PC-9 (cell line): Measurements from ENCODE around the gene RYR2.

Source experiments
- EZH2 ChIP-seq: fragments of 200-600 bp; sonication (generic); IDR thresholded peaks from 2 replicates; pipeline ENCODE4 v1.8.0; 2017; ENCODE audit warnings: antibody characterized with exemption, low read depth
- TF ChIP-seq, protein P1 (sequence below): fragments of 200-600 bp; sonication (generic); conservative IDR thresholded peaks from 2 replicates; pipeline ENCODE4 v1.6.1; 2017; ENCODE audit warnings: mixed run types, antibody characterized with exemption, mild to moderate bottlenecking, moderate library complexity

DNA sequence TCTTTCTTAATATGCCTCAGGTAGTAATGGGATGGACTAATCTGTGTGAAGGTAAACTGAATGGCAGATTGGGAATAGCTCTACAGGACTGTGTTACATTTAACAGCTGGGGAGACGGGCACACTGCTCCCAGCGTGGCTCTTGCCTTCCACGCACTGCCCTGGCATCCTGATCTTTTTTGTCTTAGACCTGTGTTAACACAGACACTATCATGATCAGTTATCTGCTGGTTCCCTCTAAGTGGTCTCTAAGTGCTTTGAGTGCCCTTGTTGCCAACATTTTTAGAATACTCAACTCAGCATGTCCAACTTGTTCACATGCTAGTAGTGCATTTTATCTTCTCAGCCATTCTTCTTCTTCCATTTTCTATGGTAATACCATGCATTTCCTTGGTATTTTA is 208.1 kb downstream of the RYR2 start:
- TF ChIP-seq, protein P1, sequence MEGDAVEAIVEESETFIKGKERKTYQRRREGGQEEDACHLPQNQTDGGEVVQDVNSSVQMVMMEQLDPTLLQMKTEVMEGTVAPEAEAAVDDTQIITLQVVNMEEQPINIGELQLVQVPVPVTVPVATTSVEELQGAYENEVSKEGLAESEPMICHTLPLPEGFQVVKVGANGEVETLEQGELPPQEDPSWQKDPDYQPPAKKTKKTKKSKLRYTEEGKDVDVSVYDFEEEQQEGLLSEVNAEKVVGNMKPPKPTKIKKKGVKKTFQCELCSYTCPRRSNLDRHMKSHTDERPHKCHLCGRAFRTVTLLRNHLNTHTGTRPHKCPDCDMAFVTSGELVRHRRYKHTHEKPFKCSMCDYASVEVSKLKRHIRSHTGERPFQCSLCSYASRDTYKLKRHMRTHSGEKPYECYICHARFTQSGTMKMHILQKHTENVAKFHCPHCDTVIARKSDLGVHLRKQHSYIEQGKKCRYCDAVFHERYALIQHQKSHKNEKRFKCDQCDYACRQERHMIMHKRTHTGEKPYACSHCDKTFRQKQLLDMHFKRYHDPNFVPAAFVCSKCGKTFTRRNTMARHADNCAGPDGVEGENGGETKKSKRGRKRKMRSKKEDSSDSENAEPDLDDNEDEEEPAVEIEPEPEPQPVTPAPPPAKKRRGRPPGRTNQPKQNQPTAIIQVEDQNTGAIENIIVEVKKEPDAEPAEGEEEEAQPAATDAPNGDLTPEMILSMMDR: no peak
- TF ChIP-seq EZH2: no peak
